ENCODE measurements around the gene NID1. TPM values are rescaled to one million over a fixed set of nuclear protein-coding genes. Genes with fewer than 3 reads are reported as not detected.

Gene NID1
- total RNA-seq, 1 experiment from 2014 or later, result 0.32 TPM

- Histone ChIP-seq H3K4me3 (replicated peaks in 1 of 2; ENCODE audit: low read depth in 1 of 2, low read length in 2 of 2) (no peak overlapping the region), H4K20me1 (ENCODE audit: insufficient read depth) (no peaks in the 10 kb centered on the region), H3K79me2 (ENCODE audit: insufficient read depth, low read length) (no peaks in the 10 kb centered on the region), H3K27ac (ENCODE audit: low read depth, low read length) (no peak overlapping the region), H3K27me3 (ENCODE audit: insufficient read depth, low read length) (no peaks in the 10 kb centered on the region), H3K4me2 (ENCODE audit: low read length) (no peak overlapping the region), H3K9me2 (ENCODE audit: insufficient read depth) (no peaks in the 10 kb centered on the region), H3K36me3 (ENCODE audit: control insufficient read depth in 1 of 2, insufficient read depth in 2 of 2, low read length in 2 of 2) (no peaks in the 10 kb centered on the region), H2AFZ (ENCODE audit: low read depth, low read length, poor library complexity, severe bottlenecking) (no peak overlapping the region), H3K4me1 (ENCODE audit: control insufficient read depth in 1 of 2, insufficient read depth in 2 of 2, low read length in 2 of 2) (no peaks in the 10 kb centered on the region), H3K9ac (ENCODE audit: low read length) (no peak overlapping the region), H3K9me3 (ENCODE audit: control insufficient read depth in 1 of 2, insufficient read depth in 1 of 2, low read depth in 1 of 2, low read length in 2 of 2) (no peaks in the 10 kb centered on the region; a peak in 1 of 4 replicates)
- no peak for TF ChIP-seq REST (IDR thresholded peaks at IDR 0.05; ENCODE audit: low read depth)
- TF ChIP-seq ZBTB33 (IDR thresholded peaks at IDR 0.05; ENCODE audit: extremely low read depth, insufficient replicate concordance, low read length), result no peak
- no peak for TF ChIP-seq MAX (IDR thresholded peaks at IDR 0.05)
- no peak for TF ChIP-seq CTCF (IDR thresholded peaks at IDR 0.05 in 2 of 3, conservative IDR thresholded peaks at IDR 0.05 in 1 of 3; ENCODE audit: borderline replicate concordance in 1 of 3, insufficient read depth in 1 of 3, low read depth in 2 of 3, low read length in 2 of 3)
- no peak for TF ChIP-seq EZH2phosphoT487 (IDR thresholded peaks at IDR 0.05; ENCODE audit: borderline replicate concordance)
- TF ChIP-seq JUND (IDR thresholded peaks at IDR 0.05), result no peak
- TF ChIP-seq CEBPB (IDR thresholded peaks at IDR 0.05; ENCODE audit: low read depth), result no peak
- no peak for TF ChIP-seq TCF7L2 (IDR thresholded peaks at IDR 0.05; ENCODE audit: borderline replicate concordance, extremely low read depth, insufficient read depth, insufficient read length)
- TF ChIP-seq ATF3 (IDR thresholded peaks at IDR 0.05), result no peak
- TF ChIP-seq RAD21 (IDR thresholded peaks at IDR 0.05; ENCODE audit: low read depth), result no peak
- no peak for TF ChIP-seq POLR2A (IDR thresholded peaks at IDR 0.05; ENCODE audit: borderline replicate concordance, extremely low read depth, insufficient read depth, insufficient read length)
- TF ChIP-seq SIN3A (IDR thresholded peaks at IDR 0.05; ENCODE audit: low read depth), result no peak
- no peak for TF ChIP-seq SRF (IDR thresholded peaks at IDR 0.05; ENCODE audit: low read depth)
- no peak for TF ChIP-seq EZH2 (IDR thresholded peaks at IDR 0.05)
- TF ChIP-seq YY1 (IDR thresholded peaks at IDR 0.05; ENCODE audit: extremely low read depth, insufficient replicate concordance, low read depth, low read length), result no peak
- TF ChIP-seq ZFX (IDR thresholded peaks at IDR 0.05), result no peak
- POLR2A ChIA-PET, result no interaction called here
- CTCF ChIA-PET, result no interaction called here
- RAD21 ChIA-PET (ENCODE audit: low non-redundant PET in 1 of 2, low total read pairs in 2 of 2, uncharacterized antibody in 2 of 2, unreplicated experiment in 2 of 2), result no interaction called here
- BruUV-seq (replicated peaks), result no TSS peak
- intact Hi-C loops (cut with micrococcal nuclease), result no loop called here
- DNase-seq (ENCODE audit: low read depth, low spot score) (no peak), ATAC-seq (no peak)
These were observed 2.0 kb upstream of the NID1 start for GRCh38 chr1:236066828-236067386.

Measured in HCT116 (cell line).